GM21447 (cell line): ENCODE measurements around the gene TMC4.

Experiments used
- ATAC-seq: cut with Tn5 transposase; IDR thresholded peaks from one replicate; pipeline ENCODE4 v1.9.1; 2021; ENCODE audit not compliant: unreplicated experiment

The TMC4 gene

DNA sequence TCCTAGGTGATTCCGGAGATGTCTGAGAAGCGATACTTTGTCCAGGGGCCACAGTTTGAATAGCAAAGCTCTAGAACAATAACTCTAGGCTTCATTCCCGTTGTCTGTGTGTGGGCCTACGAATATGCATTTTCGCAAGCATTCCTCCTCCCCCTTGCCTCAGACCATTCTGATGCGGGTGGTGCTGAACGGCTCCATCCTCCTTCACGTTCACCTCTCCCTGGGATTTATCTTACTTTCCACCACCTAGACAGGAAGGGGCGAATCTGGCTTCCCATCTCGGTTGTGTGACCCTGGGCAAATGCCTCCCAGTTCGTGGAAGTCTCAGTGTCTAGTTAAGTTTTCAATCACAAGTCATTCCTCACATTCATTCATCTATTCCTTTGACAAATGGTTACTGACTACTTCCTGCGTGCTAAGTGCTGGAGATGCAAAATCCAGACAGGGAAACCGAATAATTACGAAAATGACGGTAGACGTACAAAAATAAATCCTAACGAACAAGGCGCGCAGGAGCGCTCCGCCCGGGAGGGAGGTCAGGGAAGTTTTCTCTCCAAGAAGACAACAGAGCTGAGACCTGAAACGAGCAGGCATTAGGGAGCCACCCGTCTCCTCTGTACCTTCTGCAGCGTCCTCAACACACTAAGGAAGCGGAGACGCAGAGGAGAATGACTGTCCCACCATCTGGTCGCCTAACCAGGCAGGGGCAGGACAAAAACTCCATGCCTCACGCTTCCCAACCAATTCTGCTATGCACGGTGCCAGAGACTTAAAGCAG, 36.7 kb downstream of the TMC4 start:
- no peak for ATAC-seq

DNA sequence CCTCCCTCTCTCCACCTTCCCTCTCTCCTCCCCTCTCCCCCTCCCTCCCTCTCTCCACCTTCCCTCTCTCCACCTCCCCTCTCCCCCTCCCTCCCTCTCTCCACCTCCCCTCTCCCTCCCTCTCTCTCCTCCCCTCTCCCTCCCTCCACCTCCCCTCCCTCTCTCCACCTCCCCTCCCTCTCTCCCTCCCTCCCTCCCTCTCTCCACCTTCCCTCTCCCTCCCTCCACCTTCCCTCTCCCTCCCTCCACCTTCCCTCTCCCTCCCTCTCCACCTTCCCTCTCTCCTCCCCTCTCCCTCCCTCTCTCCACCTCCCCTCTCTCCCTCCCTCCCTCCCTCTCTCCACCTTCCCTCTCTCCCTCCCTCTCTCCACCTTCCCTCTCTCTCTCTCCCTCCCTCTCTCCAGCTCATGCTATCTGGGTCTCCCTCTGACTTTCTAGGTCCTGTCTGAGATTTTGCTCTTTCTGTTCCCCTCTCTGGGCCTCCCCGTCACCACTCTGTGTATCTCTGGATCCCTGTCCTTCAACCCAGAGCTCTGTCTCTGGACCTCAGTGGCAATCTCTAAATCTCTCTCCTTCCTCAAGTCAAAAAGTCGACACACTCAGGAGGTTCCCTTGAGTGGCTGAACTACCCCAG, 38.9 kb downstream of the TMC4 start:
- no peak for ATAC-seq

DNA sequence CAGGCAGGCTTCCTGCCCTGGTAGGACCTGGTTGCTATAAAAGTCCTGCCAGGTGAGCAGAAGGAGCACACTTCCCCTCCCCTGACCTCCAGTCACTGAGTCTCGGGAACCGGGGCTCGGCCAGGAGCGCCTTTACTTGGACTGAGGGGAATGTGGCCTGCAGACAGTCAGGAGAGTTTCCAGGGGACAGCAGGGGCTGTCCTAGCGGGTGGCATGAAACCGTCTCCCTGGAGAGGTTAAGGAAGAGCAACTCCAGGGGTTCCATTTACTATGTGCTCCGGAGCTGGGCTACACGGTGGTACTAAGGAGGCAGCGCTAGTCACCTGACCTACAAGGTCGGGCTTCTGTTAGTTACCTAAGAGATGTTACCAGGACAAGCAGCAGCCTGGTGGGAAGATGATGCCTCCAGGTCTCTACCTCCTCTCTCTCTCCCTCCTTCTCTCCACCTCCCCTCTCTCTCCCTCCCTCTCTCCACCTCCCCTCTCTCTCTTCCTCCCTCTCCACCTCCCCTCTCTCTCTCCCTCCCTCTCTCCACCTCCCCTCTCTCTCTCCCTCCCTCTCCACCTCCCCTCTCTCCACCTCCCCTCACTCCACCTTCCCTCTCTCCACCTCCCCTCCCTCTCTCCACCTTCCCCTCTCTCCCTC, 39.5 kb downstream of the TMC4 start:
- no peak for ATAC-seq

DNA sequence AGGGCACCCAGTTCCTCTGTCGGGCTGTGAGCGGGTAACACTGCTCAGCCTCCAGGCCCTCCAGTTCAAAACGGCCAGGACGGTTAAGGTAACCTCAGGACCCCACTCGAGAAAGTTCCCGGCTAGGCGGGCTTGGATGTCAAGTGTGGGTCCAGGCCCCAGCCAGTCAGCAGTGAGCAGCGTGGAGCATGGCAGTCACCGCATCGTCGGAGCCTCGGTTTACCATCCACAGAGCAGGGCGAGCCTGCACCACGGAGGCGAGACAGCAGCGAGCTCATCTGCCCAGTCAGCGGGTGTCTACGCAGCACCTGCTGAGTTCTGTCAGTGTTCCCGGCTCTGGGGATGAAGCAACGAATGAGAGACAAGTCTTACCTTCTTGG, 43.4 kb downstream of the TMC4 start:
- no peak for ATAC-seq

DNA sequence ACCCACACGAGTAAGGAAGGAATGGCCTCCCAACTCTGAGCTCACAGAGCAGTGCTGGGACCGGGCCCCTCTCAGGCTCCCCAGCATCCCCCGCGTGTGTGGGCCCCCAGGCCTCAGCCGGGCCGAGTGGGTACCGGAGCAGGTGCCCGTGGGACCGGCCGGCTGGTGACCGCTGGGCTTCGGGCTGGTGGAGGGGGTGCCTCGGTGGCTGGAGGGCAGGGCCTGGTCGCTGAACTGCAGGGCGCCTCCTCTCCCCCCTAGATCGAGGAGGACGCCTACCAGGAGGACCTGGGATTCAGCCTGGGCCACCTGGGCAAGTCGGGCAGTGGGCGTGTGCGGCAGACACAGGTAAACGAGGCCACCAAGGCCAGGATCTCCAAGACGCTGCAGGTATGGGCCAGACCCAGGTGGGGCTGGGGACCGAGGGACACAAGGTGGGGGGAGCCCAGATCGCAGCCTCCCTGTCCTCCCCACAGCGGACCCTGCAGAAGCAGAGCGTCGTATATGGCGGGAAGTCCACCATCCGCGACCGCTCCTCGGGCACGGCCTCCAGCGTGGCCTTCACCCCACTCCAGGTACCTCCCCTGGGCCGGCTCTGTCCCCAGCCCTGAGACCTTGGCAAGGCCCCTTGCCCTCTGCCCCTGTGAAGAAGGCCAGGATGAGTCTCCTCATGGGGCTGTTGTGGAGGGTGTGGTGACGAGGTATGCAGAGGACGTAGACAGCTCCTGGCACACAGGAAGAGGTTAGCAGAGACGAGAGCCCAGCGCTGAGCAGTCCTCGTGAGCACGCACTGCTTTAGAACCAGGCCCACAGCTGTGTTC, 44.0 kb downstream of the TMC4 start:
- no peak for ATAC-seq

DNA sequence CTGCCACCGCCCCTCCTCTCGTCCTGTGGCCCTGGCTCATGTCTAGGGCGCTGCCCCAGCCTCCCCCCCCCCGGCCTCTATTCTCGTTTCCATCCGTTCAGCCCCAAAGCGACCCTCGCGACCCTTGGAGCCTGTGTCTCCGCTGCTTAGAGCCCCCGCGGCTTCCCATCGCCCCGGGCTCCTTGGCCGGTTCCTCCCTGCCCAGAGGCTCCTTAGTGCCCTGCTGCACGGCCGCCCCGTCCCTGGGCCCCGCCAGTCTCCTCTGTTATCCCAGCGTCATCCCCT, 44.6 kb downstream of the TMC4 start:
- ATAC-seq = no peak

DNA sequence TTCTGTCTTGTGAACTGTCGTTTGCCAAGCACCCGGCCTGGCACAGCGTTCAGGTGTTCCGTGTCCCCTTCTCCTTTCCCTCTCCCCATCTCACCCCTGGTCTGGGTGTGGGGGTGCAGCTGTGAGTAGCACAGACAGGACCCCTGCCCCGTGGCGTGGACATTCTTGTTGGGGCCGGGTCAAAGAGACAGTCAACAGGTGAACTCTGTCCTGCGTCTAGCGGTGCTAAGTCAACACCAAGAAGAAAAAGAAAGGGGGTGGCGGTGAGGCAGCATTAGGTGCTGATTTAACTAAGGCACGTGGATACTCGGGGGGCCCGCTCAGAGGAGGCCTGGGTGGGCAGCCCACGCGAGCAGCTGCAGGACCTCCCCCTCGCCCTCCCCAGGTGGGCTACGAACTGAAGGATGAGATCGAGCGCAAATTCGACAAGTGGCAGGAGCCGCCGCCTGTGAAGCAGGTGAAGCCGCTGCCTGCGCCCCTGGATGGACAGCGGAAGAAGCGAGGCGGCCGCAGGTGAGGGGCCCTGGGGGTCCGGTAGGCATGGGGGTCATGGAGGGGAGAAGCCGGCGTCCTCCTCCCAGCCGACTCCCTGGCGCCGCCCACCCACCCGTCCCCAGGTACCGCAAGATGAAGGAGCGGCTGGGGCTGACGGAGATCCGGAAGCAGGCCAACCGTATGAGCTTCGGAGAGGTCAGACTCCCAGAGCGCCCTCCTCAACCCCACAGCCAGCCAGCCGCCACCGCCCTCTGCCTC, 45.1 kb downstream of the TMC4 start:
- no peak for ATAC-seq

DNA sequence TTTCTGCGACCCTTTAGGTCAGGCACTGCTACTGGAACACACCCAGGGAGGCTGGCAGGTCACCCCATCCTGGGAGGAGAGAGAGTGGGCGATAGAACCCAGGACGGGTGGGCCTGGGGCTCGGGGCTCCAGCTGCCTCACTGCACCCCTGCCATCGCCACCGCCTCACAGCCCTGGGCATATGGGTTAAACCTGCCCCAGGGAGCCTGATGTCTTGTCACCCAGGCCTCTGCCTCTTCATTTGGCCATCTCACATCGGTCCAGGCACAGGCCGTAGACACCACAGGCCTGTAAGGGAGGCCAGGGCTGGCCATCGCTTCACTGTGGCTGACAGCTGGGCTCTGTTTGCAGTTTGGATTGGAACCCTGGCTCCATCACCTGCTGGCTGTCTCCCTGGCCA, 47.2 kb downstream of the TMC4 start:
- ATAC-seq = no peak

DNA sequence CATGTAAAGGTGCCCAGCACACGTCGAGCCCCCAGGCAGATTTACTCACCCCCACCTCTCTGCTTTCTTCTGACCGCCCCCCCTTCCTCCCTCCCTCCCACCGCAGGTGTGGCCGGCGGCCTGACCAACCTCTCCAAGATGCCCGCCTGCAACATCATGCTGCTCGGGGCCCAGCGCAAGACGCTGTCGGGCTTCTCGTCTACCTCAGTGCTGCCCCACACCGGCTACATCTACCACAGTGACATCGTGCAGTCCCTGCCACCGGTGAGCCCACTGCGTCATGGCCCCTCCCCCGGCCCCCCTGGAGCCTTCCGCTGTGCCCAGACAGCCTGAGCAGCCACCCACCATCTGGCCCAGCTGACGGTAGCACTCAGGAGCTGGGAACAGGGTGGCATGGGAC, 48.6 kb downstream of the TMC4 start:
- ATAC-seq = no peak

DNA sequence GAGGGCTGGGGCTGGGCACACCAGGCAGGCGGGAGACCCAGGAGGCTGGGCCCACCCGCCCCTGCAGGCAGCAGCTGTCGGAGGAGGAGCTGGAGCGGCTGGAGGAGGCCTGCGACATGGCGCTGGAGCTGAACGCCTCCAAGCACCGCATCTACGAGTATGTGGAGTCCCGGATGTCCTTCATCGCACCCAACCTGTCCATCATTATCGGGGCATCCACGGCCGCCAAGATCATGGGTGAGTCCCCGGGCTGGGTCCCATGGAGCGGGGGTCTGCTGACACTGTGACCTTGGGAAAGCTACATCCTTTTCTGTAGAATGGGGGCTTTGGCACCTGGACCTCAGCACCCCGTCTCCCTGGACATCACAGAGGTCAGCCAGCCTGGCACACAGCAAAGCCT, 49.3 kb downstream of the TMC4 start:
- no peak for ATAC-seq

DNA sequence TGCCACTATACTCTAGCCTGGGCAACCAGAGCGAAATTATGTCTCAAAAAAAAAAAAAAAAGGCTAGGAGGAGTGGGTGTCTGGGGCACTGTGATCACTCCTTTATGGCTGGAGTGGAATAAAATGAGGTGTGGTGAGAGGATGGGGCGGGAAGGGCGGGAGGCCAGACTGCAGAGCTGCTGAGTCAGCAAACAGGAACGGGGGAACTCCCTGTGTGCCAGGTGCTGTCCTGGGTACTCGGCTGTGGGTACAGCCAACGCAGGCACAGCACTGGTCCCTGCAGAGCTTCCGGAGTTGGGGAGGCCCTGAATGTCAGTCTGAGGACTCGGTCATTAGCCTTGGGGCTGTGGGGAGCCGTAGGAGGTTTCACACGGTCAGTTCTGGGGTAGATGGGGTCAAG, 51.7 kb downstream of the TMC4 start:
- ATAC-seq = no peak

DNA sequence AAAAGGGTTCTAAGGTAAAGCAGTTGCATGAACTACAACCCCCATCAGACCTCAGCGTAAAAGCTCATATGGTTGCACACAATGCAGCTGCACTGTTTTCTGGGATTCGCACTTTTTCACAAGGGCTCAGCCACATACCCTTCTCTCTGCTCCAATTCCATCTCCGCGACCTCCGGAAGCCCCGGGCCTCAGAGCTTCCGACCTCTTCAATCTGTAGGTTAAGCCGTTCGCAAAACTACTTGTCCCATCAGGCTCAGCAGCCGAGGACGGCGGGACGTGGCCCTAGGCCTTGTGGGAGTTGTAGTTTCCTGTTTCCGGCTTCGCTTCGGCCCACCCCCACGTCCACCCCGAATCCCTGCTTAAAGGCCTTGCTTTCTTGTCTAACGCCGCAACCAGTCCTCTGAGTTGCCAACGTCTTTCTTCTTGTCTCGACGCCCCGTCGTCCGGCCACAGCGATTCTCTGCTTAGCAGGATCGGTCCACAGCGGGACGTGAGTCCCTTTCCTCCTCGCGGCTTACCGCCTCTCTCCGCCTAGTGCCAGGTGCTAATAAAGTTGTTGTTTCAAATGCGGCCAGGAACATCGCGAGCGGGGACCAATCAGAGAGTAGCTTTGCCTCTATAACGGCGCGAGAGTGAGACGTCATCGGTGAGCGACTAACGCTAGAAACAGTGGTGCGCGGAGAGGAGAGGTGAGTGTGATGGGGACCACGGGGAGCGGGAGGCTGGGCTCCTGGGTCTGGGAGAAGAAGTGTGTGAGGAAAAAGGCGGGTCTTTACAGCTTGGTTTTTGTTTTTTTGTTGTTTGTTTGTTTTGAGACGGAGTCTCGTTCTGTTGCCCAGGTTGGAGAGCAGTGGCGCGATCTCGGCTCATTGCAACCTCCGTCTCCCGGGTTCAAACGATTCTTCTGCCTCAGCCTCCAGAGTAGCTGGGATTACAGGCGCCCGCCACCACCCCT, 57.6 kb downstream of the TMC4 start, which contains the start of the genes PRPF31 and TFPT:
PRPF31 (plus strand) TSS at position 646 of the 955 bp plus-strand sequence. CDS start 2,525 bp downstream, outside the sequence.
TFPT (minus strand) TSS at position 549 of the 955 bp plus-strand sequence; CDS start at position 161, 388 bp downstream.
- ATAC-seq = peak; percentile 78

DNA sequence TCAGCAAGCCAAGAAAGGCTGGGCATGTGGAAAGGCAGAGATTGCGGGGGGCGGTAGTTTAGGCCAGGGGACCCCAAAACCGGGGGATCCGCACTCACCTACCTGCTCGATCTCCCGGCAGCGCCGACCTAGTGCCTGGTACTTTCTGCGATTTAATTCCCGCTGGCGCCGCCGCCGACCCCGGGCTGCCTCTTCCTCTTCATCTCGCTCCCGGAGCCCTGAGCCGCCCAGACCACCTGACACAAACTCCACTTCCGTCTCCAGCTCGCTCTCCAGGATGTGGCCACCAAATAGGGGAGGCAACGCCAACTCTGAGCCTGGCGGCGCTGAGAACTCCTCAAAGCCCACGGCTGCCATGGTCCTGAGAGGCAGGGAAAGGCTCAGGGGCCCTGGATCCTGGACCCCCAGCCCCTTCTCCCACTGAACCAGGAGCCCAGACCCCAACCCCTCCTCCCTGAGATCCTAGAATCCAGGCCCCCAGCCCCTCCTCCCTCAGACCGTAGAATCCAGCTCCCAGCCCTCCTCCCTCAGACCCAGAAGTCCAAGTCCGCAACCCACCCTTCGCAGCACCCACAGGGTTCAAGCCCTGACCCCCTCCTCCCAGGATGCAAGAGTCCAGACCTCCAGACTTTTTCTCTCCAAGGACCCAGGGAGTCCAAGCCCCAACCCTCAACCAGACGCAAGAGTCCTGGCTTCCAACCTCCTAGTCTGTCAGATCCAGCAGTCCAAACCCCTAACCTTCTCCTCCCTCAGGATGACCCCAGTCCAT, 58.4 kb downstream of the TMC4 start:
- ATAC-seq = peak; percentile 42
